CD4-positive, alpha-beta T cell treated with Interleukin-21 for 1 hour (primary cell): ENCODE measurements around the gene TBC1D16.

Experiments used
- DNase-seq: peaks from one replicate; pipeline ENCODE4 v3.0.0-alpha.2; 2020

The TBC1D16 gene

DNA sequence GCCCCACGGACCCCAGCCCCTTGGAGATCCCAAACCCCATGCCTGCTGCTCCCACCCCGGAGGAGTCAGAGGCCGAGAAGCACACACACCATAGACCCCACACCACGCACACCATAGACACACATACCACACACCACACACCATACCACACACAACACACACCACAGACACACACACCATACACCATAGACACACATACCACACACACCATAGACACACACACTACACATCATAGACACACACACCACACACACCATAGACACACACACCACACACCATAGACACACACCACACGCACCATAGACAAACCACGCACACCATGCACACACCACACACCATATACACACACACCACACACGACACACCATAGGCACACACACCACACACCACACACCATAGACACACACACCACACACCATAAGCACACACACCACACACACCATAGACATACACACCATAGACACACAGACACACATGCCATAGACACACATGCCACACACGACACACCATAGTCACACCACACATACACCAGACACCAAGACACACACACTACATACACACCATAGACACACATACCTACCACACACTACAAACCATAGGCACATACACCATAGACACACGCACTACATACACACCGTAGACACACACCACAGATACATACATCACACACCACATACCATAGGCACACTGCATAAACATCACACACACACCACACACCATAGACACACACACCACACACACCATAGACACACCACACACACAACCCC, 11.3 kb downstream of the TBC1D16 start:
- no peak for DNase-seq

DNA sequence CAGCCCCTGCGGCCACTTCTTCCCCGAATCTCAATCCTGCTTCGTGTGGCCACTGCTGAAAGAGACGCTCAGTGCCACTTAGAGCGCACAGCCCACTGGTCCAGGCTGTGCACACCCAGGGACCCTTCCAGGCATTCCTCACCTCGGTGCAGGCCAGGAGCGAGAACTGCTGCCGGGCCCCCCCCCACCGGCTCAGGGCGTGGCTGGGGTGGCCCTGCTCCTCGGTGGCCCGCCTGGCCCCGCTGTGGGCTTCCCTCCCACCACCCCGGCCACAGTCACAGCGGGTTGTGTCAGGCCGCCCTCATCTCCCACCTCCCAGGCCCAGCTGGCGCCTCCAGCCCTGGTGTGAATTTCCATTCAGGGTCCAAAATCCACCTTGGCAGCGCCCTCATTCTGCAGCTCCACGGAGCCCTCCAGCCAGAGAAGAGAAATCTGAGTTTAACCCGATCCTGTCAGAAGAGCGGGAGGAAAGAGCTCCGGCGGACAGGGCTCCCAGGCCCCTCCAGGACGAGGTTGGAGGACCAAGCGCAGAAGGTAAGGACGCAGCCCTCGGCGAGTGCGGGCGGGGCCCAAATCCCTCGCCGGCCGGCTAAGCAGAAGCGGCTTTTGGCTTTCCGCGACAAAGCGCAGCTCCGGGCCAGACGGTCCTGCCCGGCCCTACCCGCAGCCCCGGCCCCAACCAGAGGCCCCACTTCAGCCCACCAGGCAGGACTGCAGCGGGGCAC, 12.0 kb downstream of the TBC1D16 start:
- no peak for DNase-seq

DNA sequence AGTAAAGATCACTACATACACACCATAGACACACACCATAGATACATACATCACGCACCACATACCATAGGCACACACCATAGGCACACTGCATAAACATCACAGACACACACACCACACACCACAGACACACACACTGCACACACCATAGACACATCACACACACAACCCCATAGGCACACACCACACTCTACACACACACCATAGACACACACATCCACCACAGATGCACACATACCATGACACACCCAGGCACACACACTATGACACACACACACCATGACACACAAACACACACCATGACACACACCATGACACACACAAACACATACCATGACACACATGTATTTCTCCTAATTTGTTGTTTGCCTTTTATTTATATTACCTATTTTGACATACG, 14.1 kb downstream of the TBC1D16 start:
- DNase-seq = no peak

DNA sequence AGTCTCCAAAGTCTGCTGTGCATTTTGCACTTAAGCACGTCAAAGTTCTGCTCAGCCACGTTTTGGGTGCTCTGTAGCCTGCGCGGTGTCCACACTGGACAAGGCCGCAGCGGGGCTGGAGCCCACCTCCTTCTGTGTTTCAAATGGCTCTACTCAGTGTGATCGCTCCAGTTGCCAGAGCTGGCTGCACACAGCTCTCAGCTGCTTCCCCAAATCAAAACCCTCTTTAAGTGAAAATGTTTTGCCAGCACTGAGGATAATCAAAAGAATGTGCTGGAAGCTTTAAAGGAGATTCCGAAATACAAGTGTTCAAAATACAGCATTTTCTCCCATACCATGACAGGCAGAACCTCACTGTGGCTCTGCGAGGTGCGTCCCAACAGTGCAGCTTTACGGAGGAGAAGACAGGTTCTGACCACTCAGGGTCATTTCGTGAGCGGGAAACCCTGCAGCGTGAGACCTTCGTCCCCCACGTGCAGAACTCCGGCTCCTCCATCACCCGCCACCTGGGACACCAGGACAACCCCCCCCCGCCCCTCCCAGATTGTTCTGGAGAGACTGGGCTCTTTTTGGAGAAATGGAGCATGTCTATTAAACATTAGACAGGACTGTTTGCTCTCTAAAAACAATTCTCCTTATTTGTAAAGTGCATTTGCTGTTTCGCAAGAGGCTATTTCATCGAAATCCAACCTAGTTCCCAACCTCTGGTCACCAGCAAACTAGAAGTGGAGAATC, 16.6 kb downstream of the TBC1D16 start:
- DNase-seq = no peak

DNA sequence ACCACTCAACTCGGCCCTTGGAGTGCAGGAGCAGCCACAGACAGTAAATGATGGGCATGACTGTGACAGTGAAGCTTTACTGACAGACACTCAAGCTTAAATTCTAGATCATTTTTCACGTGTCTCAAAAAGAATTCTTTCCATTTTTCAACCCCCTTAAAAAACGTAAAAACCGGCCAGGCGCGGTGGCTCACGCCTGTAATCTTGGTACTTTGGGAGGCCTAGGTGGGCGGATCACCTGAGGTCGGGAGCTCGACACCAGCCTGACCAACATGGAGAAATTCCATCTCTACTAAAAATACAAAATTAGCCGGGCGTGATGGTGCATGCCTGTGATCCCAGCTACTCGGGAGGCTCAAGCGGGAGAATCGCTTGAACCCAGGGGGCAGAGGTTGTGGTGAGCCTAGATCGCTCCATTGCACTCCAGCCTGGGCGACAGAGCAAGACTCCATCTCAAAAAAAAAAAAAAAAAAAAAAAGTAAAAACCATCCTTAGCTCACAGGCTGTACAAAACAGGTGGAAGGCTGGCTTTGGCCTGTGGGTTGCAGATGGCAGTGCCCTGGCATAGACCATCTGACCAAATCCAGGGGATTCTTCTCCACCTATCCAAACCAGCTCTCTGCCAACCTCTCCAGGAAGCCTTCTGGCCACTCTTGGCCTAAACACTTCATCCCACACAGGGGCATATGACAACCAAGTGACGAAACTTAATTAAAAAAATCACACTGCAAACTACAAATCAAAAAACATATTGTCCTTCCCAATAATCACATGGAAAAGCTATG, 18.3 kb downstream of the TBC1D16 start:
- DNase-seq = no peak

DNA sequence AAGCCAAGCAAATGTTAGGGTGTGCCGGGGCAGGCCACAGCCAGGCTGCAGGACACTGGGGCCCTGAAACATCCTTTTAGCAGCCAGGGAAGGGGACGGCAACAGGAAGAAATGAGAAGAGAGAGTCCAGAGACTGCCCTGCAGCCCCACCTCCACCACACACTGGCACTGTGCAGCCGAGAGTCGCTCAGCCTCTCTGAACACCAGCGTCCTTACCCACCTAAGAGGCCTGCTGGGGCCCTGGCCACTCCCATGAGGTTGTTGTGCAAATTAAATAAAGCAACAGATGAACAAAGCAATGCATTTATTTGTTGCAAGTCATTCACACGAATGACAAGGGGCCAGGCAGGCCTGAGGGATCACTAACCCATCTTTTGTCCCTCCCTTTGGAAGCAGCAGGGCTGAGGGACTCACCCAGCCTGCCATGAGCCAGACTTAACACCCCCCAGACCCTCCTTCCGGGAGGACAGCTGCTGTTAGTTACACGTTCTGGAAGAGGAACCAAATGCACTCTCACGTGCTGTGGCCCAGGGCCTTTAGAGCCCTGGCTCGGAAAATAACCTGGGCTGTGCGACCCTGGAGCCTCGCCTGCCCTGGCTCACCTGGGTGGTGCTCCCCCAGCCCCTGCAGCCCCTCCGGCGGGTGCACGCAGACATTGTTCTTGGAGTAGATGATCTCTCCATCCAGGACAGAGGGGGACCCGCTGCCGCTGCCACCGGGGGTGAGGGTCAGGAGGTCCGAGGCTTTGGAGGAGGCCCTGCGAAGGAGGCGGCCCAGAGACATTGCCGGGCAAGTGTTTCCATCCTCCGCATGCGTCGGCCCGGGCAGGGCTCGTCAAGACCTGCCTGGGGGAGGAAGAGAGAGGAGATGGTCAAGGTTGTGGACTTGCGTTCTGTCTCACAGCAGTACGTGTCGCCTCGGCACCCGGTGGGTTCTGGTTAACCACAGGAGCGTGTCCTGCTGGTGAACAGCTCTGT, 22.6 kb downstream of the TBC1D16 start:
- DNase-seq = no peak

DNA sequence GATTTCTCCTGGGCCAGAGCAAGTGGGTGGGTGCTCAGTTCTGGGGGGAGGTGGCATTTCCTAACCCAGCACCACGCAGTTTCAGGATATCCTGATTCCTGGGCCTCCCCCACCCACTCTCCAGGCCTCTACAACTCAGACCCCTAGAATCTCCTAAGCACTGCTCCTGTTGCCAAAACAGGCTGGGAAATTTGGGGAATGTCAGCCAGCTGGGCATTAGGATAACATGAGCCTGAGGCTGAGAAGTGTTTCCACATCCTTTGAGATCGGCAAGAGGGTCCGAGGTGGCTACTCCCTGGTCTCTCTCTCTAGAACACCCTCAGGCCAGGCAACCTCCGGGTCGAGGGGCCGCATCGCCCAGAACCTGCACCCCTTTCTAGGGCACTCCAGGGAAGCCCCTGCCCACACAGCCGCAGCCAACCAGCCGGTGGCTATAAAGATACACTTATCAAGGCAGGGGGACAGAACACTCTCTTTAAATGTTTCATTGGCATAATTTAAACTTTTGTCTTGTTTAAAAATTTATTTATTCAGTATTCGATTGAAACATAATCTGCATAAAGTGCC, 23.6 kb downstream of the TBC1D16 start:
- no peak for DNase-seq

DNA sequence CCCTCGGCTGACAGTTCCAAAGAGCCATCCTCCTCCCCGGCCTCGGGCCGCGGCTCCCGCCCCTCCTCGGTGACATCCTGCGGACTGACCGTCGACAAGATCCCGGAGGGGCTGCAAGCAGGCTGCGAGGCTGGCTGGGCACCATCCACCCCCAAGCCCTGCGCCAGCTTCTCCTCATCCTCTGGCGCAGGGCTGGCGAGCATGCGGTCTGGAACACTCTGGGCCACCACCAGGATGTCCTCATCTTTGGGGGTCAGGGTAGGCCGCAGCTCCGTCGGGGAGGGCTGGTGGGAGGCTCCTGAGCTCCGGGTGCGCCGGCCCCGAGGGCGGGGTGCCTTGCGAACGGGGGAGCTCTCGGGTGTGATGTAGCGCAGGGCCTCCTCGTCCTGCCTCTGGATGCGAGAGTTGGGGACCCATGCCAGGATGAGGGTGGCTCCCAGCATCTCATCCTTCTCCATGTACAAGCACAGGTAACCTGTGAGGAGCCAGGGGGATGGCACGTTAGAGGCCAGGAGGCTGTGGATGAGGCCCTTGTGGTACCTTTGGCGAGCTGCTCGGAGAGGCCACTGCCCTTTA, 25.3 kb downstream of the TBC1D16 start:
- no peak for DNase-seq

DNA sequence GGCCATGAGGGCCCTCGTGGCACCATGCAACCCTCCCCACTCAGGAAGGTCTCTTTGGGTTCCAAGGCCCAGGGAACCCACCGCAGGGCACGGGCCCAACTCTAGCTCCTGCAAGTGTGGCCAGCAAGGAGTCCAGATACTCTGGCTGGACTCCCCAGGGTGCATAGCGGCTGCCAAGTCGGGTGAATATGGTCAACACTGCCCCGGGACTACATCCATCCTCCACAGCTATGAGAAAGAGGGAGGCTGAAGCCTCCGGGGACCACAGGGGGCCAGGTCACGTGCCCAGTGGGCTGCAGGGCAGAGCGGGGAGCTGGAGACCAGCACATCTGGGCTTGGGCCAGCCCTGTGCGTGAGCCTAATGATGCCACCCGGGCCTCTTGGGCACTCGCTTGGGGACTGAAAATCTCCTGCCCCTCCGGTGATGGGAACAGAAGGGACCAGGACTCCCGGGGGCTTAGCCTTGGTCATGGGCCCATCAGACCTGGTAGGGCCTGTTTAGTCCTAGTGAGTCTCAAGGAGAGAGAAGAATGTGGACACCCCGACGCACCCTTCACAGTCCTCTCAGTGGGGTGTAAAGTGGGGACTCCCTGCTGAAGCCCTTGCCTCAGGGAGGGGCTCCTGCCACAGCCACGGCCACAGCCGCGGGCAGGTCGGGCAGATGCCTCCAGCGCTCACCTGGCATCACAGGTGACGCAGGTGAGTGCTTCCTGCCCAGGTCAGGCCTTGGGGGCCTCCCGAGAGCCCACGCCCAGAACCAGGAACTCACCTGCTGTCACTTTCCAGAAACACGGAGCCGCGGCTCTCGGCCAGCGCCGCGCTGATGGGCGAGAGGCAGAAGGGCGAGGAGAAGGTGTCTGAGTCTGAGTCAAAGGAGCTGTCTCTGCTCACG, 26.0 kb downstream of the TBC1D16 start:
- no peak for DNase-seq

DNA sequence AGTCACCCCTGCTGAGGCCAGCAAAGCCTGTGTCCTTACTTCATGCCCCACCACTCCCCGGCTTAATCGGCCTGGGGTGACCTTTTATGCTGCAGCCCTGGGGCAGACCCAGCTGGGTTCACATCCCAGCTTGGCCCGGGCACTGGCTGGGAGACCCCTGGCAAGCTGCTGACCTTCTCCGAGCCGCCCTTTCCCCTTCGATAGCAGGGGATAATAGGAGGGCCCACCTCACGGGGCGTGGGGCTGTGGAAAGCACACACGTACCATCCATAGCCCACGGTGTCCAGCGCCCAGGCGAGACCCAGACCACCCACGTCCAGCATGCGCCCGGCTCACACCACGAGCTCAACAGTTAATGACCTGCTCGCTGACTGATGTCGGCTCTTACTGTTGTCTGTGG, 26.8 kb downstream of the TBC1D16 start:
- DNase-seq = no peak

DNA sequence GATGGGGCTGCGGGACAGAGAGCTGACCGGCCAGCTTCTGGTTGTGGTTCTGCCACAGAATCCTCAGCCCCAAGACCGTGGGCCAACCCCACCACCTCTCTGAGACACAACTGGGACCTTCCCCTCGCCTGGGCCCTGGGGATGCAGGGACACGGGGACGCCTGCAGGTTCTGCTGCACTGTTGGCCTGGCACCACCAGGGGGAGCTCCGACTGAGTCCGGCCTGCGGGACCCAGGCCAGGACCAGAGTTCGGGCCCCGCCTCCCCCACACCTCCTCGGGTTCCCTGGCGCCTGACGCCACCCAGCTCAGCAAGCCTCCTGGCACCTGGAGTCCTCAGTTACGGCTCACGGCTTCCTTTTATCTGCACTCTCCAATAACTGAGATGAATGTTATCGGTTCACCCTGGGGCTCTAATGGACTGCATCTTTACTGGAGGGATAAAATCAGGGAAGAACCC, 27.3 kb downstream of the TBC1D16 start:
- peak; percentile 78 for DNase-seq

DNA sequence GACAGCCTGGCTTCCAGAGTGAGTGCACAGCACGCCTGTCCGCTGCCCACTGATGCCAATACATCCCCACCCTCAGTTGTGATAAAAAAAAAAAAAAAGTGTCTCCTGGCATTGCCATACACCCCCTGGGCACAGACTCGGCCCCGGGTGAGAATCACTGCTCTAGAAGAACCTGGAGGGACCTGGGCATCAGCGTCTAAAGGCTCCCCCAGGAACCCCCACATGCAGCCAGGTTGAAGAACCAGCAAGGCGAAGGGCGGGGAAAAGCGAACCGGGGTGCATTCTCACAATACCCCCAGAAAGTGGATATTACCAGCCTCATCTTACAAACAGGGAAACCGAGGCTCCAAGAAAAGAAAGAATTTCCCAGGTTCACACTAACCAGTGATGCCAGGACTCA, 27.7 kb downstream of the TBC1D16 start:
- no peak for DNase-seq

DNA sequence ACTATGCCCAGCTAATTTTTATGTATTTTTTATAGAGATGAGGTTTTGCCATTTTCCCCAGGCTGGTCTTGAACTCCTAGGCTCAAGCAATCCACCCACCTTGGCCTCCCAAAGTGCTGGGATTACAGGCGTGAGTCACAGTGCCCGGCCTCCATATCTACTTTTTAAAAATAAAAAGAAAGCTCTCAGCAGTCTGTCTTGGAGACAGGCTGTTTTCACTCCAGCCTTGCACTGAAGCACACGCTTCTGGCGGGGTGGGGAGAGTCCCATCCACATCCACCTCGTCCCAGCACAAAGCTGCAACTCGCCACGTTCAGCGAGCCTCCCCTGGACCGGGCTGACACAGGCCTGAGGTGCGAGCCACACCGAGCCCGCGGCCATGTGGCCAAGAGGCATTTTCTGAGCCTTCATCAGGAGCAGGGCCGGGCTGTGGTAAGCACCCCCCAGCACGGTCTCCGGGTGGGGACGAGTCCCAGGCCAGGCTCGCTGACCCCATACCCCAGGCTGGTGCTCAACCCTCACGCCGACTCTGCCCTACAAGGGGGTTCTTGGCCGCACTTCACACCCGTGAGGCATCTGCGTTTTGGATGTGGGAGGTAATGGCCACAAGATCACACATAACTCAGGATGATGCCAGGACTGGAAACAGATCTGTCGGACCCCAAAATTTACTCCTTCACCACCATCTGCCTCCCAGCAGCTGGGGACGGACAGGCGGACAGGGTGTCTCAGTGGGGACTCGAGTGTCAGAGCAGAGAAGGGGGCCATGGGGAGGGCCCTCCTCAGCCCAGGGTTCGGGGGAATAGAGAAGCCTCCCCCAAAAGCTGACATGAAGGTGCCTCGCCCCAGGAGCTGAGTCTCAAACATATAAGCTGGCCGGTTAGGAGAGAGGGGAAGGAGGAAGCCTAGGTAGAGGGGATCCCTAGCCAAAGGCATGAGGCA, 28.6 kb downstream of the TBC1D16 start:
- DNase-seq = no peak

DNA sequence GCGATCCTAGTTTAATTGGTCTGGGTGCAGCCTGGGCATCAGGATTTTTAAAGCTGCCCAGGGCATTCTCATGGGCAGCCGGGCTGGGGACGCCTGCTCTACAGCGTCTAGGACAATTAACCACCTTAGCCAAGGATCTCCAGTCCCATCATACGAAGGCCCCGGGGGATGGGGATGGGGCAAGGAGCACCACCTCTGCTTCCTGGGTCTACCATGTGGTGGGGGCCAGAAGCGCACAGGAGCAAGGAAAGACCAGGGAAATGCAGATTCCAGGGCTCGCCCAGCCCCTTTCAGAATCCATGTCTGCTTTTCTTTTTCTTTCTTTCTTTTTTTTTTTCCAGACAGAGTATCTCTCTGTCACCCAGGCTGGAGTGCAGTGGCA, 29.3 kb downstream of the TBC1D16 start:
- no peak for DNase-seq

DNA sequence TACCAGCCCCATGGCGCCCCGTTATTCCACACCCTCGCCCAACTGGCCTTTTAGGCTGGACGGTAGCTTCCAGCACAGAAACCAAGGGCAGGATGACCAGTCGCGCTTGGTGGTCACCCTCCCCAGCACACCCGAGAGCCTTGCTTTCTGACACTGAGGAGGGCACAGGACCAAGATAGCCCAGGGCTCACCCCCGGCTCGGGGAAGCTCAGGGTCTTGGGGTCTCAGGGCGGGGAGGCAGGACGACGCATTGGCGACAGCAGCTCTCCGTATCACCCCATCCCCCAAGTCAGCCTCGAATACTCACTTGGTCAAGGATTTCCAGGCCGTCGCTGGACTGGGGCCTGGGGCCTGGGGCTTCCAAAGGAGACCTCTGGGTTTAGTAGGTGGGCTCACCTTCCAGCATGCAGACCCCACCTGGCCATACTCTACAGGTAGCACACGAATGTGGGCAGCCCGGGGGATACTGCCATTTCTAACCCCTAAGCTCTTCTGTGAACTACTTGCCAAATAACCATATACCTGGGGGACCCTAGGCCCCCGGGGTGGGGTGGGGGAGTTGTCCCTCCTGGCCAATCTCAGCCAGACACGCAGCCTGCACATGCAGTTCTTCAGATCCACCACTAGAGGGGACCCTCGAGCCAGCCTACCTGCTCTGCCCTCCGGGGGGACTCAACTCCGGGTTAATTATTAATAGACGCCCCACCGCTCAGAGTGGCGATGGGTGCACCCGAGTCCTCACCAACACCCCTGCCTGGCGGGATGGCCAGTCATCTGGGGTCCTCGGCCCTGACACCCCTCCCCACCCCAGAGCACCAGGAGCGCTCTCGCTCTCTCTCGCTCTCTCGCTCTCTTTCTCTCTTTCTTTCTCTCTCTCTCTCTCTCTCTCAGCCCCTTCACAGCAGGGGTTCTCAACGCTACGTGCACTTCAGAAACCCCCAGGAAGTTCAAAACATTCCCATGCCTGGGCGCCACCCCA, 30.0 kb downstream of the TBC1D16 start:
- DNase-seq = peak; percentile 67

DNA sequence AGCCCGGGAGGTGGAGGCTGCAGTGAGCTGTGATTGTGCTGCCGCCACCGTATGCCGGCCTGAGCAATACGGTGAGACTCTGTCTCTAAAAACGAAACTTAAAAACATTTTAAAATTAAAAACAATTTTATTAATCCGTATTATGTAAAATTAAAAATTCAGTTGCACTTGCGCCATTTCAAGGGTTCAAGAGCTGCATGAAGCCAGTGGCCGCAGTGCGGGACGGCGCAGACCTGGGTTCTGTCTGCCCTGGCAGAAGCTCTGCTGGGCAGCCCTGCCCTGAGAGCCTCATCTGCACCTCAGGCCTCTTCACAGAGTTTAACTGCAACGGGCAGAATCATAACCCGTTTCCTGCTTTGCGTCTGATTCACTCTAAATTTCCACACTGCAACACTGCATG, 31.7 kb downstream of the TBC1D16 start:
- DNase-seq = no peak

DNA sequence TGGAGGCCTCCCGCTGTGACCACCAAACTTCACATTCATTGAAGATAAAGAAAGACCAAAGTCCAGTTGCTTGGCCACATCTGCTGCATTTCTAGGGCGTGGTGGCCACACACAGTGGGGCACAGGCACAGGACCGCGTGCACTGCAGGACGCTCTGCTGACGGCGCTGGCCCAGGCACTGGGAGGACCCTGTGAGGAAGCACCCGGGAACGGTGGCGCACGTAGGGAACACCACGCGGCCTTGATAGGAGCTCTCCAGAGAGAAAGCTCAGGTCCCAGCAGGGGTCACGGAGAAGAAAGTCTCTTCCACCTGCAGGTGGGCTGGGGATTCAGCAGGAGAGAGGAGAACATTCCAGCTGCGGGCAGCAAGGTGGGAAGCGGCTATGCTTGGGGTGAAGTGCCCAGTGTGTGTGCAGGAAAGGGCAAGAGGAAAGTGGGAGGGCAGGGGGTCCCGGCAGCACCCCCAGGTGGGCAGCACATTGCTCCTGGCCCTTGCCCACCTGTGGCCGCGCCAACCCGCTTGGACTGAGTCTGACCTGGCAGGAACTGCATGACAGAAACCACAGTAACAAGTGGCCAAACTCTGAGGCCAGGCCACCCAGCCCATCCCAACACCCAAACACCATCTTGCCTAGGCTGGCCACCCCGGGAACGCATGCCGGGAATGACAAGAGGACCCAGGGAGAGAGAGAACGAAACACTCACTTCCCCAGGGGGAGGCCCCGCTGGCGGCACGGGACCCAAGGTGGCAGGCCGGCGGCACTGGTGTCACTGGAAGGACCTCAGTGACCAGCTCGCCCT, 32.8 kb downstream of the TBC1D16 start:
- DNase-seq = no peak
